Measurements from ENCODE around the gene CHM. TPM values are rescaled to one million over a fixed set of nuclear protein-coding genes. Genes with fewer than 3 reads are reported as not detected.

Gene CHM
- total RNA-seq, 1 donor from 2014 or later, result 43.9 TPM

DNA sequence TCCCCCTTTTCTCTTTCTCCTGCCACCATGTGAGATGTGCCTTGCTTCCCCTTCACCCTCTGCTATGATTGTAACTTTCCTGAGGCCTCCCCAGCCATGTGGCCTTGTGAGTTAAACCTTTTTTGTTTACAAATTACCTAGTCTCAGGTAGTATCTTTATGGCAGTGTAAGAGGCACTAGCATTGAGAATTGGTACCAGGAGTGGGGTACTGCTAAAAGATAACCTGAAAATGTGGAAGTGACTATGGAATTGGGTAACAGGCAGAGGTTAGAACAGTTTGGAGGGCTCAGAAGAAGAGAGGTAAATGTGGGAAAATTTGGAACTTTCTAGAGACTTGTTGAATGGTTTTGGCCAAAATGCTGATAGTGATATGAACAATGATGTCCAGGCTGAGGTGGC, 182.0 kb downstream of the CHM start:
- DNase-seq (ENCODE audit: extremely low spot score, unreplicated experiment), result no peak
- H3K36me3 Mint-ChIP-seq, result peaks cover 58% of the 10 kb centered on the region
- H3K27me3 Mint-ChIP-seq, result no peaks in the 10 kb centered on the region
- no peak overlapping the region for H3K27ac Mint-ChIP-seq
- H3K4me3 Mint-ChIP-seq, result no peak overlapping the region
- TF ChIP-seq CTCF (conservative IDR thresholded peaks at IDR 0.05), result no peak
- H3K9me3 Mint-ChIP-seq, result peaks cover 12% of the 10 kb centered on the region
- no peaks in the 10 kb centered on the region for H3K4me1 Mint-ChIP-seq (ENCODE audit: unreplicated experiment)

DNA sequence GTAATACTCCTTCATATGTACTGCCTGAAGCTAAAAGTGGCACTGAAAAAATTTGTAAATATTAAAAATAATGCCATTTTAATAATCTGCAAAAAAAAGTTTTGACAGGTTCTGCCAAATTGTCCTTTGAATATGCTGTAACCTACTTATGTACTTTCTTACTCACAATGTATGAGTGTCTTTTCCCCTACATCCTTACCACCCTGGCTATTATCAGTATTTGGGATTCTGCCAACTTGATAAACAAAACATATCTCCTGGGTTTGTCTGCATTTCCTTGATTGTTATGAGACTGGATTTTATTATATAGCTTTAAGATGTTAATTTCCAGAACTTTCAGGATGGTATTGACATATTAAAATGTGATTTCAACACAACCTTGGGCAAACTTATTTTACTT, 187.9 kb downstream of the CHM start:
- H3K27me3 Mint-ChIP-seq, result no peaks in the 10 kb centered on the region
- H3K4me3 Mint-ChIP-seq, result no peak overlapping the region
- peaks cover 9% of the 10 kb centered on the region for H3K36me3 Mint-ChIP-seq
- no peaks in the 10 kb centered on the region for H3K9me3 Mint-ChIP-seq
- no peak for DNase-seq (ENCODE audit: extremely low spot score, unreplicated experiment)
- H3K27ac Mint-ChIP-seq, result no peak overlapping the region
- no peak for TF ChIP-seq CTCF (conservative IDR thresholded peaks at IDR 0.05)
- no peaks in the 10 kb centered on the region for H3K4me1 Mint-ChIP-seq (ENCODE audit: unreplicated experiment)

DNA sequence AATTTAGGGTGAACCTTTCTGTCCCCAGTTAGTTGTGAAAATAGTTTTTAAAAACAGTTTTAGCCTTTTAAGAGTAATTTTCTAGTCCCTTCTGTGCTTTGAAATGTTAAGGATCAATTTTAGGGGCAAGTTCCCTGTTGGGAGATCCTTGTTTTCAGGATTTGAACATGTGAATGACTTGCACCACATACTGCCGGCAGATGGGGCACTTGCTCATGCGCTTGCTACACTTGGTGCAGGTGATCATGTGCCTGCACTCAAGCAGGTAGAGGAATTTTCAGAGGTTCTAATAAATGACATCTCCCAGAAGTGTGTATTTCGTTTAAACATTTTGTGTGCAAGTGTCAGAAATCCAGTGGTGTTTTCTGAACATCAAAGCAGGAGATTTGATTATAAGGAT, 195.9 kb downstream of the CHM start:
- H3K4me3 Mint-ChIP-seq, result no peak overlapping the region
- no peaks in the 10 kb centered on the region for H3K27me3 Mint-ChIP-seq
- no peak for DNase-seq (ENCODE audit: extremely low spot score, unreplicated experiment)
- H3K9me3 Mint-ChIP-seq, result no peaks in the 10 kb centered on the region
- no peaks in the 10 kb centered on the region for H3K36me3 Mint-ChIP-seq
- no peak overlapping the region for H3K27ac Mint-ChIP-seq
- no peaks in the 10 kb centered on the region for H3K4me1 Mint-ChIP-seq (ENCODE audit: unreplicated experiment)
- peak; percentile 71 for TF ChIP-seq CTCF (conservative IDR thresholded peaks at IDR 0.05)

GRCh38 chrX:85836868-85837267, 210.5 kb downstream of the CHM start:
- Mint-ChIP-seq H3K4me3 (no peak overlapping the region), H3K36me3 (no peaks in the 10 kb centered on the region), H3K4me1 (ENCODE audit: unreplicated experiment) (no peaks in the 10 kb centered on the region), H3K27me3 (no peaks in the 10 kb centered on the region), H3K9me3 (no peaks in the 10 kb centered on the region), H3K27ac (no peak overlapping the region)
- TF ChIP-seq CTCF (conservative IDR thresholded peaks at IDR 0.05), result no peak
- DNase-seq (ENCODE audit: extremely low spot score, unreplicated experiment), result no peak

- Mint-ChIP-seq H3K4me1 (ENCODE audit: unreplicated experiment) (no peaks in the 10 kb centered on the region), H3K36me3 (no peaks in the 10 kb centered on the region), H3K27ac (no peak overlapping the region), H3K4me3 (no peak overlapping the region), H3K9me3 (peaks cover 6% of the 10 kb centered on the region), H3K27me3 (no peaks in the 10 kb centered on the region)
- TF ChIP-seq CTCF (conservative IDR thresholded peaks at IDR 0.05), result no peak
- no peak for DNase-seq (ENCODE audit: extremely low spot score, unreplicated experiment)
These were observed 218.6 kb downstream of the CHM start for GRCh38 chrX:85828771-85829170.

- TF ChIP-seq CTCF (conservative IDR thresholded peaks at IDR 0.05), result no peak
- H3K4me3 Mint-ChIP-seq, result no peak overlapping the region
- H3K36me3 Mint-ChIP-seq, result no peaks in the 10 kb centered on the region
- DNase-seq (ENCODE audit: extremely low spot score, unreplicated experiment), result no peak
- no peaks in the 10 kb centered on the region for H3K4me1 Mint-ChIP-seq (ENCODE audit: unreplicated experiment)
- H3K27me3 Mint-ChIP-seq, result no peaks in the 10 kb centered on the region
- H3K9me3 Mint-ChIP-seq, result peaks cover 20% of the 10 kb centered on the region
- H3K27ac Mint-ChIP-seq, result no peak overlapping the region
These were observed 232.1 kb downstream of the CHM start for GRCh38 chrX:85815203-85815751.
